HG02763 (cell line): Measurements from ENCODE around the gene PRDM12.
"Not testable (repeated sequence)": the region's sequence is repeated elsewhere in the genome, so short reads cannot be mapped to it uniquely, and the experiment has no call there.

Source experiments
- ATAC-seq: cut with Tn5 transposase; IDR thresholded peaks from one replicate; pipeline ENCODE4 v1.9.1; 2021; ENCODE audit warnings: mild to moderate bottlenecking, moderate library complexity; ENCODE audit not compliant: unreplicated experiment

The PRDM12 gene

GRCh38 chr9:130663258-130663976, 977 bp upstream of the PRDM12 start:
- ATAC-seq: no peak

DNA sequence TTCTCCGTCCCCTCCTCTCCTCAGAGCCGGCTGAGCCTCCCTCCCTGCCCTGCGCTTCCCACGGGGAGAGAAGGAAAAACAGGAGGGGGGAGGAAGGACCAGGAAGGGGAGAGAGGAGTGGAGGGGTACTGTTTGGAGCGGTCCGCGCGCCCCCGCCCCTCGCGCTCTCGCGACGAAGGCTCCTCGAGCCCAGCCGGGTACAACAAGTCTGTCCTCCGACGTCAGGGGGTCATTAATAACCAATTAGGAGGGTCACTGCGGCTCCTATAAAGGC, 480 bp upstream of the PRDM12 start:
- ATAC-seq: no peak

DNA sequence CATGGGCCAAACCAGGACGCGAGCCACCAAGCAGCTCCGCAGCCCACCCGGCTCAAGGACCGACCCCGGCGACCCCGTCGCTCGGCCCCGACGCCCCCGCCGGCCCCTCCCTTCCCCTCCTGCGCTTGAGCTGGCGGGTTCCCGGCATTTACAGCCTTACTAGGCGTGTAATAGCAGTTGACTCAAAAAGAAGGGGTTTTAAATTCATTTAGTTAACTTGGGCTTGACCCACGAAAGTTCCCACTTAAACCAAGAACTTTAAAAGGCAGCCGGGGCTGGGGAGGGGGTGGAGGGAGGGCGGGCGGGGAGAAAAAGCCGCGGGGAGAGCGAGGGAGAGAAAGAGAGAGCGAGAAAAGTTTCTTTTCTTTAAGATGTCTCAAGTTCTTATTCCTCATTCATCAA, 636 bp downstream of the PRDM12 start:
- ATAC-seq: no peak

DNA sequence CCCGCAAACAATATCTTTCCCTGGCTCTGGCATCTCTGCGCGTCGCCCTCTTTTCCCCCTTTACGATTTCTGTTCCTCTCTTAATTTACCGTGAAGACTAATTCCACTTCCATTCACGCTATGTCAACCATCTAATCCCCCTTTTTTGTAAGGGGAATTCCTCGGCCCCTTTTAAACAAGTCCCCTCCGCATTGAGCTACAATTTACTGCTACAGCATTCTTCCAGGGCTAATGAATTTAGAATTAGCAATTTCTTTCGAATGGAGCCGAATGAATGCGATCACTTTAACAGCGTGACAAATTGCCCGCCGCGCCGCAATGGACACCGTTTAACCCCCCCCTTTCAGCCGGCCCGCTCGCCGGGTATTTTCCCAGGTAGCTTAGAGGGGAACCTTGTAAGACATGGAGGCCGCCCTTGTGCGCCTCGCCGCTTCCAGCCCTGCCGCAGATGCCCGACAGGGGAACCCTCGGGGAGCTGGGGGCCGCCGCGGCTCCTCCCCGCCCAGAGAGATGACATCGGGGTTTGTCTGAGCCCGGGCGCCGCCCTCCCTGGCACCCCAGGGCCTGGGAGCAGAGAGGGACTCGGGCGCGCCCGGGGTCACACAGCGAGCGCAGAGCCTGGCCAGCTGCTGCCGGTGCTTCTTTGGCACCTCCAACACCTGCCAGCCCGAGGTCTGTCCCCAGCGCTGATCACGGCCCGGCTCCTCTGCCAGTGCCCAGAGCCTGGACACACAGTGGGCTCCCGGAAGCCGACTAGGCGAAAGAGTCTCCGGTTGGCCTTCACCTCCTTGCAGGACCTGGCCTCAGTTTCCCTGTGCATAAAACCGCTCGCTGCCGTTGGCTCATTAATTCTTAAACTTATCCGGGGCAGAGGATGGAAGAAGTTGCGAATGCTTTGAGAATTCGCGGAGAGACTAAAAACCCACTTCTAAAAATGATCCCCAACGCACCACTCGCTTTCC, 1.3 kb downstream of the PRDM12 start:
- no peak for ATAC-seq

DNA sequence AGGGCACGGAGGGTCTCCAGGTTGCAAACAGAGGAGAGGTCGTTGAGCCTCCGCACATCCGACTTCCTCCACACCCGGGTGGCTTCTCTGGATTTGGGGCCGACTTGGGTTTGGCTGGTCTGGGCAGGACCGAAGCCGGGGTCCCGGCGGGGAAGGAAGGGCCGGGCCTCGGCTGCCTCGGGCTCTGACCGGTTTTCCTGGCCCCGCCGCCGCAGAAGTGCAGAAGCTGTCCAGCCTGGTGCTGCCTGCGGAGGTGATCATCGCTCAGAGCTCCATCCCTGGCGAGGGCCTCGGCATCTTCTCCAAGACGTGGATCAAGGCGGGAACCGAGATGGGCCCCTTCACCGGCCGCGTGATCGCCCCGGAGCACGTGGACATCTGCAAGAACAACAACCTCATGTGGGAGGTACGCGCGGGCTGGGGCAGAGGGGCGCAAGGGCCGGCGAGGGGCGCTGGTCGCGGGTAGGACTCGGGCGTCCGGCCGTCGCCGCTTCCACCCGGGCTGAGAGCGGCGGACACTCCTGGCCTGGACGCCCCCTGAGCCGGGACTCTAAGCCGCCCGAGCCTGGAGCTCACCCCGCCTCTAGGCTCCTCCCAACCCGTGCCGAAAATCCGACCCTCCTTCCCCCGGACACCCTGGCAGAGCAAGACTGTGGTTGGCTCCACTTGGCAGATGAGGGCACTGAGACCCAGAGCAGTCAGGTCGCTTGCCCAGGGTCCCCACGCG, 2.2 kb downstream of the PRDM12 start:
- no peak for ATAC-seq

- no peak for ATAC-seq
Observed at GRCh38 chr9:130667120-130667435, 2.7 kb downstream of the PRDM12 start.

DNA sequence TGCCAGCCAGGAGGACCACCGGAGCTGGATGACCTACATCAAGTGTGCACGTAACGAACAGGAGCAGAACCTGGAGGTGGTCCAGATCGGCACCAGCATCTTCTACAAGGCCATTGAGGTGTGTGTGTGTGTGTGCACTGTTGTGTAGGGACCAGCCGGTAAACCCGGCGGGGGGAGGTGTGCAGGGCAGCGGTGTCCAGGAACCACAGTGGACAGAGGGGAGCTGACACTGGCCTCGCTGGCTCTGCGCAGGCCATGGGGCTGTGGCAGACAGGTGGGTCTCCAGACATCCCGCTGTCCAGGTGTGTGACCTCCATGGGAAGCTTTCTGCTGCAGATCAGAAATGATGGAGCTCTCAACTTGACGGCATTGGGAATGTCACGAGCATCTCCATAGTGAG, 3.8 kb downstream of the PRDM12 start:
- ATAC-seq: no peak

- ATAC-seq: no peak
Observed at GRCh38 chr9:130668659-130669058, 4.3 kb downstream of the PRDM12 start.

DNA sequence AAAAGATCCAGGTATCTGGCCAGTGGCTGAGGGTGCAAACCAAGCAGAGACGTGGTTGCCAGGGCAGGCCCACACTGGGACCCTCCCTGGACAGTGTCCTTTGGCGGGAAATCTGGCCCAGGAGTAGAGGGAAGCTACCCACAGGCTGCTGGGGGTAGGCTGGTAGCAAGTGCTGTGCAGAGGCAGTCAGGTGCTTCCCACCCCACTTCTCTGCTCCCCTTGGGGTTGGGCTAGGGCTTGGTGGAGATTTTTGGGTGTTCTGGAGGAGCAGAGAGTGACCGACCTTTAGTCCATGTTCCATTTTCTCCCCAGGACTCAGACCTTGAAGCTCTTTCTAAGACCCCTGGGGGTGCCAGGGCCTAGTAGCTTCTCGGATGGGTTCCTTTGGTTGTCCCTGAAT, 5.6 kb downstream of the PRDM12 start:
- no peak for ATAC-seq

- no peak for ATAC-seq
Observed at GRCh38 chr9:130670644-130671043, 6.2 kb downstream of the PRDM12 start.

DNA sequence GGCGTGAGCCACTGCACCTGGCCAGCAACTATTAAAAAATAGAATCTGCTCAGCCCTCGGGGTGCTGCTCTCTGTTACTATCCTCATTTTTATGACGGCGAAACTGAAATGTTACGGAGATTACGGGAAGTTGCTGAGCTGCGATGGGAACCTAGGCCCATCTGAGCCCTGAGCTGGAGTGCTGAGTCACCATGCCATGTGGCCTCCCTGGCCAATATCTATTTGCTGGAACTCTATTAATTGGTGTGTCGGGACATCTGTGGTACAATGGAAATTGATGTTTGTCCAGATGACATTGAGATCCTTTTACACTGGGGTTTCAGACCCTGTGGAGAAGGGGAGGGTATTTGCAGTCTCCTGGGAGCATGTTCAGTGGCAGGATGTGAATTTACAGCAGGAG, 8.1 kb downstream of the PRDM12 start:
- ATAC-seq: no peak

DNA sequence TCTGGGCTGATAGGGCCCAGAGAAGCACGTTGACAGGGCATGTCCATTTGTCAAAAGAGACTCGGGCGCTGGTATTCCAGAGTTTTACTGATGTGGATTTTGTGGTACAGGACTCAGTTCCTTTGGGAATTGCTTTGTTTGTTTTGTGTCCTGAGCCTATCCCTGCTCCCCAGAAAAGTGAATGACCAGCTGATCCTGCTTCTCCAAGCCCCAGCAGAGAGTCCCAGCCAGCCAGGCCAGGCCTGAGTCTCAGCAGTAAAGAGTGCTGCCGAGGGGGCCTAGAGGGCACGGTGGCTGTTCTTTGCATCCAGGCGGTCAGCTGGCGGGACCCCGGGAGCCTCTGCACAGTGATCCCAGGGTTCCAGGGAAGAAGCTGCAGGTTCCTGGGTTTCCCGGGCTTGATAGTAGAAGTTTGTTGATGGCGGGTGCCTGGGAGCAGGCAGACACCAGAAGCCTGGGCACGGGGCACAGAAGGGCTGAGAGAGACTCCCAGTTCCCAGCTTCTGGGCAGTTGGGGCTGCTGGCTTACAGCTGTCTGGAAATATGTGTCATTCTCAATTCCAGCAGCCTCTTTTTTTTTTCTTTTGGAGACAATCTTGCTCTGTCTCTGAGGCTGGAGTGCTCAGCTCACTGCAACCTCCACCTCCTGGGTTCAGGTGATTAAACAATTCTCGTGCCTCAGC, 8.7 kb downstream of the PRDM12 start:
- no peak for ATAC-seq

DNA sequence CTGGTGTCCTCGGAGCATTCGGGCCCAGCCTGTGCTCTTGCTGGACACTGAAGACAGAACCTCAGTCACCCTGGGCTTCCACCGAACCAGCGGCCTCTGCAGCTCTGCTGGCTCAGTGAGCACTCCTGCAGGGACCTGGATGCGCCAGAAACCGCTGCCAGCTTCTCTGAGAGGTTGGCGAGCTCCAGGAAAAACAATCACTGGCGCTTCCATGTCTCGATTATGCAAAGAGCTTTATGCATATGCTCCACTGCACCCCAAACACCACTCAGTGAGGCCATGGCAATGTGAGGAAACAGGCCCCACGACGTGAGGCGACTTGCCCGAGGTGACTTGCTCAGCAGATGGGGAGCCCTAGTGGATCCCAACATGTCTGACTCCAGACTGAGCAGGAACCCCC, 11.0 kb downstream of the PRDM12 start:
- no peak for ATAC-seq

DNA sequence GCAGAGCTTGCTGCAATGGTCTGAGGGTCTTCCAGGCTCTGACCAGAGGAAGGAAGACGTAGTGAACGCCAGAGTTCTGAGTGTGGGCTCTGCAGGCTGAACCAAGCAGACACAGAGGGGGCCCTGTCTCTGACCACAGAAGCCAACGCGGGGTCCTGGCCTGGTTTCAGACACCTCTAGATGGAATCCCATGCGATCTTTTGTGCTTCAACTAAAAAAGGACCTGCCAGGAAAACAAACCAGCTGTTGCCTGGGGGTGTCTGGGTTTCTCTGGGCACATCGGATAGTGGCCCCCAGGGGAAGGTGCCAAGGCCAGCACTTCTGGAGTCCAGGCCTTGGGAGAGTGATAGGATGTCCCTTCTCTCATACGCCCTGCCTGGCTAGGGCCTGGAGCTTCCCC, 12.9 kb downstream of the PRDM12 start:
- ATAC-seq: no peak

GRCh38 chr9:130680836-130681768, 16.7 kb downstream of the PRDM12 start:
- ATAC-seq: no peak

GRCh38 chr9:130681769-130682420, 17.5 kb downstream of the PRDM12 start:
- no peak for ATAC-seq

DNA sequence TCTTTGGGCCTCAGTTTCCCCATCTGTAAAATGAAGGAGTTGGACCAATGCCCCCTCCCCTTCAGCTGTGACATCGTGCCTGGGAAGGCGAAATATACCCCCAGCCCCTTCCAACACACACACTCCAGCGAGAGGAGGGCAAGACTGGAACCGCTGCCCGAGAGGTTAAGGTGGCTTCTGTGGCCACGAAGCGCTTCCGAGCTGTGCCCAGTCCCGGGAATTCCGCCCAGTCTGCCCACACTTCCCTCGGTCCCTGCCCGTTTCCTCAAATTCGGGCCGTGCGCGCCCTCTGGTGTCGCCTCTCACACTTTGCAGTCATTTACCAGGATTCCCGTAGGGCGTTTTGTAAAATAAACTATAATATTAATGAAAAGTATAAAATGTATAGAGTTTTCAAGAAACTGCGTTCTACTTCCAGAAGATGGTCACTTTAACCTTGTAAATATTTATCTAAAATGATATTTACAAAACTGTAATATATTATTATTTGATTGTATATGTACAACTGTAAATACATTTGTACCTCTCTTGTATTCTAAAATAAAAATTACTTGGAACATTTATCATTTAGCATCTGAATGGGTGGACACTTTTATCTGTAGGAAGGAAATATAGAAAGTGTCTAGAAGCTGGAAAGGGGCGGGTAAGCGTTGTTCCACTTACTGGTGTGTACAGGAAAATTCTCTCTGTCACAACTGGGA, 18.2 kb downstream of the PRDM12 start:
- no peak for ATAC-seq

- ATAC-seq: no peak
Observed at GRCh38 chr9:130685104-130685503, 20.7 kb downstream of the PRDM12 start.

DNA sequence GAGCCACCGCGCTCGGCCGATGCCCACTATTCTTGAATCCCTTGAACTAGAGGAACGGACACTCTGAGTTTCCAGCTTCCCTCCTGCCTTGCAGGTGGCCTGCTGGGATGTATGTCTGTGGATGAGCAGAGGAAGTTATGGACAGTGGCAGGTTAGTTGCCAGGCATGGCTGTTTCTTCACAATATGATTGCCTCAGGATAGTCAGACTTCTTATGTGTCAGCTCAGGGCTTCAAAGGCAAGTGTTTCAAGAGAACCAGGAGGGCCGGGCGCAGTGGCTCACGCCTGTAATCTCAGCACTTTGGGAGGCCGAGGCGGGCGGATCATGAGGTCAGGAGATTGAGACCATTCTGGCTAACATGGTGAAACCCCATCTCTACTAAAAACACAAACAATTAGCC, 21.6 kb downstream of the PRDM12 start:
- not testable (repeated sequence) for ATAC-seq
